SK-N-SH (cell line): ENCODE data around the gene OR2F1.

Experiments
- EZH2phosphoT487 ChIP-seq: fragments of 200-600 bp; sonication (generic); IDR thresholded peaks from 2 replicates; pipeline ENCODE4 v1.6.1; 2017; ENCODE audit warnings: low read depth, mixed run types, mild to moderate bottlenecking, antibody characterized with exemption, moderate library complexity, borderline replicate concordance
- TF ChIP-seq, protein P1 (sequence below): fragments of 200-600 bp; sonication (generic); IDR thresholded peaks from 2 replicates; pipeline ENCODE4 v1.6.1; 2017; ENCODE audit warnings: antibody characterized with exemption, mild to moderate bottlenecking, moderate library complexity

DNA sequence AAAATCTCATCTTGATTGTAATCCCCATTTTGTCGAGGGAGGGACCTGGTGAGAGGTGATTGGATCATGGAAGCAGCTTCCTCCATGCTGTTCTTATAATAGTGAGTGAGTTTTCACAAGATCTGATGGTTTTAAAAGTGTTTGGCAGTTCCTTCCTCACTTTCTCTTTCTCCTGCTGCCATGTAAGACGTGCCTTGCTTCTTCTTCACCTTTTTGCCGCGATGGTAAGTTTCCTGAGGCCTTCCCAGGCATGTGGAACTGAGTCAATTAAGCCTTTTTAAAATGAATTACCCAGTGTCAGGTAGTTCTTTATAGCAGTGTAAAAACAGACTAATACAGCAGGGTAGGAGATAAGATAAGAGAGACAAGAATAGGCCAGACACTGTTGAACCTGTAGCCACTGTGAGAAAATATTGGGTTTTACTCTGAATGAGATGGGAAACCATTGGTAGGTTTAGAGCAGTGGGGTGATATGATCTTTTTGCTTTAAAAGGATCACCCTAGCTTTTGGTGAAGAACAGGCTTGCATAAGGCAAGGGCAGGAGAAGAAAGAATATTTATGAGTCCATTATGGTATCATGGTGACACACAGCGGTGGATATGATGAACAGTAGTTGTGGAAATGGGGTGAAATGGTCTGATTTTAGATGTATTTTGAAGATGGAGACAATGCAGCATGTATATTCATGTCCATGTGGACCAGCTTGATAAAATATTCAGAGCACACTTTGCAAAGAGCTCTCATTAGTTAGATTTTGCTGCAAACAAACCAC lies 57.0 kb downstream of the OR2F1 start:
- TF ChIP-seq EZH2phosphoT487: no peak
- TF ChIP-seq, protein P1, sequence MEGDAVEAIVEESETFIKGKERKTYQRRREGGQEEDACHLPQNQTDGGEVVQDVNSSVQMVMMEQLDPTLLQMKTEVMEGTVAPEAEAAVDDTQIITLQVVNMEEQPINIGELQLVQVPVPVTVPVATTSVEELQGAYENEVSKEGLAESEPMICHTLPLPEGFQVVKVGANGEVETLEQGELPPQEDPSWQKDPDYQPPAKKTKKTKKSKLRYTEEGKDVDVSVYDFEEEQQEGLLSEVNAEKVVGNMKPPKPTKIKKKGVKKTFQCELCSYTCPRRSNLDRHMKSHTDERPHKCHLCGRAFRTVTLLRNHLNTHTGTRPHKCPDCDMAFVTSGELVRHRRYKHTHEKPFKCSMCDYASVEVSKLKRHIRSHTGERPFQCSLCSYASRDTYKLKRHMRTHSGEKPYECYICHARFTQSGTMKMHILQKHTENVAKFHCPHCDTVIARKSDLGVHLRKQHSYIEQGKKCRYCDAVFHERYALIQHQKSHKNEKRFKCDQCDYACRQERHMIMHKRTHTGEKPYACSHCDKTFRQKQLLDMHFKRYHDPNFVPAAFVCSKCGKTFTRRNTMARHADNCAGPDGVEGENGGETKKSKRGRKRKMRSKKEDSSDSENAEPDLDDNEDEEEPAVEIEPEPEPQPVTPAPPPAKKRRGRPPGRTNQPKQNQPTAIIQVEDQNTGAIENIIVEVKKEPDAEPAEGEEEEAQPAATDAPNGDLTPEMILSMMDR: peak; percentile 69
